Measurements from ENCODE around the gene TMOD1. TPM values are rescaled to one million over a fixed set of nuclear protein-coding genes. Genes with fewer than 3 reads are reported as not detected.

TMOD1 gene
- total and polyA plus RNA-seq, 2 of the 8 experiments (the other 6 are each of a cell fraction or from before 2014, with no cell fraction given): 0.17 to 0.88 TPM

DNA sequence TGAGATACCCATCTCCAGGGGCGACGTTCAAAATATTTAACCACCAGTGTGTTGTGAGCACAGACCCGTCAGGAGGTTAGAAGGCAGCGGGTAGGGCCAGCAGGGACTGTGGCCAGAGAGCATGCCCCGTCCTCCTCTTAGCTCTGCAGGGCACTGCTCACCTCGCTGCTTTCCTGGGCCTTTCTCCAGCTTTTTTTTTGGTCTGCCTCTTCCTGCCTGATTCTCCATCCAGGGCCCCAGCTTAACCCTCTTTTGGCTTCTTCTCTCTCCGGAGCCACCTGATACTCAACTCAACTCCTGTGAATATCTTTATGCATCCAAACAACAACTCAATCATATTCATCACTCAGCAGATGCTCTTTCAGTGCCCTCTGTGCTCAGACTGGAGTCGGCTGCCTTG, 44.0 kb downstream of the TMOD1 start:
- 87% methylated on average over 8 of the region's 8 CpGs; no CpG with 5 or more reads in 1 of the 2 experiments for WGBS, 2 experiments (ENCODE audit: extremely low coverage in 1 of 2, insufficient coverage in 1 of 2, insufficient read length in 1 of 2, insufficient replicate concordance in 2 of 2, low coverage in 1 of 2, low lambda C conversion rate in 2 of 2, missing lambda C conversion rate in 1 of 2)
- DNase-seq (ENCODE audit: low read depth in 1 of 2, low spot score in 2 of 2): no peak
- Histone ChIP-seq H3K56ac (replicated peaks; ENCODE audit: insufficient read length, low read depth, low read length) (no peak overlapping the region), H3K23me2 (ENCODE audit: low read depth, low read length) (no peaks in the 10 kb centered on the region), H3K36me3 (ENCODE audit: control insufficient read depth in 2 of 4, insufficient read depth in 4 of 4, low read length in 3 of 4) (no peaks in the 10 kb centered on the region), H4K5ac (ENCODE audit: insufficient read length, low read depth, low read length) (no peak overlapping the region), H2AK5ac (ENCODE audit: low read depth, low read length) (no peak overlapping the region), H3K23ac (ENCODE audit: insufficient read length) (no peak overlapping the region), H3K4me1 (replicated peaks in 1 of 4; ENCODE audit: control insufficient read depth in 3 of 4, insufficient read depth in 4 of 4, low read length in 3 of 4) (peaks cover 0 to 8% (median 4%) of the 10 kb centered on the region in 4 experiments; a peak in 4 of 7 replicates), H3K79me1 (ENCODE audit: low read depth, low read length) (no peaks in the 10 kb centered on the region), H4K8ac (ENCODE audit: extremely low read depth, insufficient read depth, low read length) (no peak overlapping the region), H3K27ac (ENCODE audit: low read depth, low read length) (no peak overlapping the region), H3K27me3 (replicated peaks in 1 of 4; ENCODE audit: control insufficient read depth in 3 of 4, extremely low read depth in 1 of 4, insufficient read depth in 3 of 4, low read length in 3 of 4) (no peaks in the 10 kb centered on the region), H4K91ac (replicated peaks; ENCODE audit: insufficient read length, low read length) (no peak overlapping the region), H3K14ac (ENCODE audit: insufficient read length) (no peak overlapping the region), H2BK20ac (ENCODE audit: low read length) (no peak overlapping the region), H4K20me1 (replicated peaks in 1 of 2; ENCODE audit: control insufficient read depth in 1 of 2, insufficient read depth in 2 of 2, low read length in 2 of 2) (no peaks in the 10 kb centered on the region), H2BK5ac (ENCODE audit: low read depth, low read length) (no peak overlapping the region), H2BK120ac (replicated peaks; ENCODE audit: low read depth, low read length) (no peak overlapping the region), H2AFZ (ENCODE audit: low read length) (no peak overlapping the region), H3K4me2 (ENCODE audit: insufficient read depth in 1 of 2, low read depth in 2 of 2, low read length in 2 of 2) (no peak overlapping the region), H3K4me3 (ENCODE audit: extremely low read depth in 1 of 4, insufficient read depth in 2 of 4, low read depth in 3 of 4, low read length in 4 of 4) (no peak overlapping the region), H3K79me2 (ENCODE audit: control insufficient read depth in 1 of 2, insufficient read depth in 2 of 2, low read length in 2 of 2) (no peaks in the 10 kb centered on the region), H3K4ac (replicated peaks; ENCODE audit: insufficient read length, low read depth, low read length) (no peak overlapping the region), H2BK12ac (ENCODE audit: low read depth, low read length) (no peak overlapping the region), H3K9me3 (ENCODE audit: insufficient read depth in 2 of 2, low read depth in 1 of 2, low read length in 1 of 2) (no peaks in the 10 kb centered on the region), H2BK15ac (ENCODE audit: low read length) (no peak overlapping the region), H3K9ac (replicated peaks in 1 of 4; ENCODE audit: extremely low read depth in 1 of 4, low read depth in 3 of 4, low read length in 3 of 4) (no peak overlapping the region), H3K18ac (ENCODE audit: extremely low read depth, low read length) (no peak overlapping the region)
- POLR2A ChIA-PET (ENCODE audit: partially characterized antibody): no interaction called here
- CTCF ChIA-PET (ENCODE audit: partially characterized antibody): interaction anchor here (0.9 to 1.9 kb wide), 4 partner anchors 11 to 53 kb away, joined by 3 to 6 read pairs (median 4); no protein-coding TSS in a partner anchor
- FAIRE-seq: no peak
- no peak for TF ChIP-seq CBX8 (IDR thresholded peaks at IDR 0.05; ENCODE audit: borderline replicate concordance, low read depth, low read length)
- no peak for TF ChIP-seq RNF2 (IDR thresholded peaks at IDR 0.05; ENCODE audit: borderline replicate concordance, low read depth, low read length, missing control alignments, poor library complexity, severe bottlenecking)
- no peak for TF ChIP-seq CHD2 (IDR thresholded peaks at IDR 0.05; ENCODE audit: low read length)
- TF ChIP-seq EGR1 (IDR thresholded peaks at IDR 0.05; ENCODE audit: borderline replicate concordance, low read depth, low read length): no peak
- TF ChIP-seq, protein P1, sequence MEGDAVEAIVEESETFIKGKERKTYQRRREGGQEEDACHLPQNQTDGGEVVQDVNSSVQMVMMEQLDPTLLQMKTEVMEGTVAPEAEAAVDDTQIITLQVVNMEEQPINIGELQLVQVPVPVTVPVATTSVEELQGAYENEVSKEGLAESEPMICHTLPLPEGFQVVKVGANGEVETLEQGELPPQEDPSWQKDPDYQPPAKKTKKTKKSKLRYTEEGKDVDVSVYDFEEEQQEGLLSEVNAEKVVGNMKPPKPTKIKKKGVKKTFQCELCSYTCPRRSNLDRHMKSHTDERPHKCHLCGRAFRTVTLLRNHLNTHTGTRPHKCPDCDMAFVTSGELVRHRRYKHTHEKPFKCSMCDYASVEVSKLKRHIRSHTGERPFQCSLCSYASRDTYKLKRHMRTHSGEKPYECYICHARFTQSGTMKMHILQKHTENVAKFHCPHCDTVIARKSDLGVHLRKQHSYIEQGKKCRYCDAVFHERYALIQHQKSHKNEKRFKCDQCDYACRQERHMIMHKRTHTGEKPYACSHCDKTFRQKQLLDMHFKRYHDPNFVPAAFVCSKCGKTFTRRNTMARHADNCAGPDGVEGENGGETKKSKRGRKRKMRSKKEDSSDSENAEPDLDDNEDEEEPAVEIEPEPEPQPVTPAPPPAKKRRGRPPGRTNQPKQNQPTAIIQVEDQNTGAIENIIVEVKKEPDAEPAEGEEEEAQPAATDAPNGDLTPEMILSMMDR (IDR thresholded peaks at IDR 0.05; ENCODE audit: control extremely low read depth in 1 of 3, insufficient read depth in 1 of 3, low read depth in 1 of 3, low read length in 3 of 3): no peak
- no peak for TF ChIP-seq JUN (IDR thresholded peaks at IDR 0.05; ENCODE audit: low read depth, low read length)
- TF ChIP-seq TCF12 (IDR thresholded peaks at IDR 0.05; ENCODE audit: low read depth, low read length): no peak
- no peak for TF ChIP-seq KDM1A (IDR thresholded peaks at IDR 0.05; ENCODE audit: borderline replicate concordance, low read length)
- no peak for TF ChIP-seq SUZ12 (IDR thresholded peaks at IDR 0.05; ENCODE audit: low read length)
- TF ChIP-seq, protein P2, sequence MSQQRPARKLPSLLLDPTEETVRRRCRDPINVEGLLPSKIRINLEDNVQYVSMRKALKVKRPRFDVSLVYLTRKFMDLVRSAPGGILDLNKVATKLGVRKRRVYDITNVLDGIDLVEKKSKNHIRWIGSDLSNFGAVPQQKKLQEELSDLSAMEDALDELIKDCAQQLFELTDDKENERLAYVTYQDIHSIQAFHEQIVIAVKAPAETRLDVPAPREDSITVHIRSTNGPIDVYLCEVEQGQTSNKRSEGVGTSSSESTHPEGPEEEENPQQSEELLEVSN (IDR thresholded peaks at IDR 0.05): no peak

Data from H1 (cell line).